Parathyroid adenoma (tissue), 2 donors: ENCODE data around the gene NLK.
"Not testable (repeated sequence)": the region's sequence is repeated elsewhere in the genome, so short reads cannot be mapped to it uniquely, and the experiment has no call there.

Experiments
- H2AFZ ChIP-seq: fragments of 300-600 bp; sonication (generic); one replicate; pipeline ENCODE4 v1.7.0; 2017; ENCODE audit warnings: antibody characterized with exemption, mild to moderate bottlenecking
- H3K27ac ChIP-seq: fragments of 300-600 bp; sonication (generic); one replicate; pipeline ENCODE4 v1.7.0; 2017
- H3K27me3 ChIP-seq: fragments of 300-600 bp; sonication (generic); one replicate; pipeline ENCODE4 v1.7.0; 2017; ENCODE audit warnings: low read length; ENCODE audit not compliant: control insufficient read depth, insufficient read depth
- H3K36me3 ChIP-seq: fragments of 300-600 bp; sonication (generic); one replicate; pipeline ENCODE4 v1.7.0; 2017; ENCODE audit warnings: low read length; ENCODE audit not compliant: control insufficient read depth, insufficient read depth
- H3K4me1 ChIP-seq: fragments of 300-600 bp; sonication (generic); one replicate; pipeline ENCODE4 v1.7.0; 2017; ENCODE audit warnings: control low read depth
- H3K4me2 ChIP-seq: fragments of 300-600 bp; sonication (generic); one replicate; pipeline ENCODE4 v1.7.0; 2017; ENCODE audit warnings: low read length
- H3K4me3 ChIP-seq: fragments of 300-600 bp; sonication (generic); one replicate; pipeline ENCODE4 v1.7.0; 2017; ENCODE audit warnings: low read depth, low read length
- H3K79me2 ChIP-seq: fragments of 300-600 bp; sonication (generic); one replicate; pipeline ENCODE4 v1.7.0; 2017; ENCODE audit warnings: control low read depth
- H3K9ac ChIP-seq: fragments of 300-600 bp; sonication (generic); one replicate; pipeline ENCODE4 v1.7.0; 2017; ENCODE audit warnings: mild to moderate bottlenecking
- H3K9me3 ChIP-seq: fragments of 300-600 bp; sonication (generic); one replicate; pipeline ENCODE4 v1.7.0; 2017; ENCODE audit warnings: low read length; ENCODE audit not compliant: control insufficient read depth
- TF ChIP-seq, protein P1 (sequence below): fragments of 300-600 bp; sonication (generic); IDR thresholded peaks from one replicate; pipeline ENCODE4 v1.7.0; 2017; ENCODE audit warnings: antibody characterized with exemption, mild to moderate bottlenecking
- donor health status: primary hyperparathyroidism.

Gene NLK

DNA sequence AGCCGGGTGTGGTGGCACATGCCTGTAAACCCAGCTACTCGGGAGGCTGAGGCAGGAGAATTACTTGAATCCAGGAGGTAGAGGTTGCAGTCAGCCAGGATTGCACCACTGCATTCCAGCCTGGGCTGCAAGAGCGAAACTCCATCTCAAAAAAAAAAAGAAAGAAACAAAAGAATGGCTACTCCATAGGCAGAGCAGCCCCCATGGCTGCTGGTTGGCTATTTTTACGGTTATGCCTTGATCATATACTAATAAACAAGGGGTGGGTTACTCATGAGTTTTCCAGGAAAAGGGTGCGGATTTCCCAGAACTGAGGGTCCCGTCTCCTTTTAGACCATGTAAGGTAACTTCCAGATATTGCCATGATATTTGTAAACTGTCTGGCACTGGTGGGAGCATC, 200.3 kb downstream of the NLK start:
- Histone ChIP-seq H3K4me3 (no peak overlapping the region), H2AFZ (no peak overlapping the region), H3K27ac (no peak overlapping the region), H3K79me2 (no peaks in the 10 kb centered on the region), H3K36me3 (no peaks in the 10 kb centered on the region), H3K27me3 (no peaks in the 10 kb centered on the region), H3K9ac (no peak overlapping the region), H3K4me2 (no peak overlapping the region), H3K9me3 (no peaks in the 10 kb centered on the region), H3K4me1 (peaks cover 14% of the 10 kb centered on the region)
- TF ChIP-seq, protein P1, sequence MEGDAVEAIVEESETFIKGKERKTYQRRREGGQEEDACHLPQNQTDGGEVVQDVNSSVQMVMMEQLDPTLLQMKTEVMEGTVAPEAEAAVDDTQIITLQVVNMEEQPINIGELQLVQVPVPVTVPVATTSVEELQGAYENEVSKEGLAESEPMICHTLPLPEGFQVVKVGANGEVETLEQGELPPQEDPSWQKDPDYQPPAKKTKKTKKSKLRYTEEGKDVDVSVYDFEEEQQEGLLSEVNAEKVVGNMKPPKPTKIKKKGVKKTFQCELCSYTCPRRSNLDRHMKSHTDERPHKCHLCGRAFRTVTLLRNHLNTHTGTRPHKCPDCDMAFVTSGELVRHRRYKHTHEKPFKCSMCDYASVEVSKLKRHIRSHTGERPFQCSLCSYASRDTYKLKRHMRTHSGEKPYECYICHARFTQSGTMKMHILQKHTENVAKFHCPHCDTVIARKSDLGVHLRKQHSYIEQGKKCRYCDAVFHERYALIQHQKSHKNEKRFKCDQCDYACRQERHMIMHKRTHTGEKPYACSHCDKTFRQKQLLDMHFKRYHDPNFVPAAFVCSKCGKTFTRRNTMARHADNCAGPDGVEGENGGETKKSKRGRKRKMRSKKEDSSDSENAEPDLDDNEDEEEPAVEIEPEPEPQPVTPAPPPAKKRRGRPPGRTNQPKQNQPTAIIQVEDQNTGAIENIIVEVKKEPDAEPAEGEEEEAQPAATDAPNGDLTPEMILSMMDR = no peak

DNA sequence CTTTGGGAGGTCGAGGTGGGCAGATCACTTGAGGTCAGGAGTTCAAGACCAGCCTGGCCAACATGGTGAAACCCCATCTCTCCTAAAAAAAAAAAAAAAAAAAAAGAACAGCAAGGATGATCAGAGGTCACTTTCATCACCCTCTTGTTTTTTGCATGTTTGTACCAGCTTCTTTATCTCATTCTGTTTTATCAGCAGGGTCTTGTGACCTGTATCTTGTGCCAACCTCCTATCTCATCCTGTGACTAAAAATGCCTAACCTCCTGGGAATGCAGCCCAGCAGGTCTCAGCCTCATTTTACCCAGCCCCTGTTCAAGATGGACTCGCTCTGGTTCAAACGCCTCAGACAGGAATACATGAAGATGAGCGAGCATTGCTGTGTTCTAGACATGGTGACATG, 200.8 kb downstream of the NLK start:
- not testable (repeated sequence) for H3K9me3 ChIP-seq, H3K27ac ChIP-seq, H3K27me3 ChIP-seq, H3K4me2 ChIP-seq, H3K79me2 ChIP-seq, H2AFZ ChIP-seq, H3K4me3 ChIP-seq, H3K36me3 ChIP-seq, H3K9ac ChIP-seq
- peaks cover 14% of the 10 kb centered on the region for H3K4me1 ChIP-seq

DNA sequence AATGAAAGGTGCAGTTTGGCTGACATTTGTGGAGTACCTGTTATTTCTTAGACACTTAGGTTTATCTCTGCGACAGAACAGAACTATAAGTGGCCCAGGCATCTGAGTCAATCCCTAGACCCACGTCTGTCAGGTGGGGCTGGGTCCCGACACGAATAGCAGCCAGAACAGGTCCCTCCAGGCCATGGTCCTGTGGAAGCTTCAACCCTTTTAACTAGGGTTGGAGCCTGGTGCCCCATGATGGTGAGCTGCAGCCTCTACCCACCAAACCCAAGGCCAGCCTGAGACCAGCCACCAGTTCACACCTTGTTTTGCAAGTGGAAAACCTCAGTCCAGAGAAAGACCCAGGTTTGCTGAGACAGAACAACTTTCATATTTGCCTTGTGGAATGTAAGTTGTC, 202.0 kb downstream of the NLK start:
- Histone ChIP-seq H3K9ac (no peak overlapping the region), H2AFZ (no peak overlapping the region), H3K36me3 (no peaks in the 10 kb centered on the region), H3K4me3 (no peak overlapping the region), H3K4me2 (no peak overlapping the region), H3K4me1 (peaks cover 14% of the 10 kb centered on the region), H3K27me3 (no peaks in the 10 kb centered on the region), H3K79me2 (no peaks in the 10 kb centered on the region), H3K27ac (no peak overlapping the region), H3K9me3 (no peaks in the 10 kb centered on the region)
- TF ChIP-seq, protein P1 = no peak
